PFSK-1 (cell line): ENCODE measurements around the gene DET1.

Source experiments
- FOXP2 ChIP-seq: optimal IDR thresholded peaks from 2 replicates; pipeline ENCODE3; 2011; ENCODE audit warnings: borderline replicate concordance, control low read depth, inconsistent platforms; ENCODE audit not compliant: insufficient read depth; ENCODE audit errors: extremely low read length, extremely low read depth
- POLR2AphosphoS5 ChIP-seq: IDR thresholded peaks from 2 replicates; pipeline ENCODE4 v1.6.1; 2012; ENCODE audit warnings: low read depth, mild to moderate bottlenecking, control low read depth, low read length, moderate library complexity
- REST ChIP-seq, 2 experiments: IDR thresholded peaks; 2 replicates each; pipeline versions ENCODE4 v1.6.1 to v1.8.0; 2011 to 2012; ENCODE audit warnings: low read depth in 2 of 2, low read length in 2 of 2, control low read depth in 1 of 2, inconsistent platforms in 1 of 2, mild to moderate bottlenecking in 1 of 2, moderate library complexity in 1 of 2; ENCODE audit not compliant: insufficient read depth in 1 of 2
- SIN3A ChIP-seq: IDR thresholded peaks from 2 replicates; pipeline ENCODE4 v1.6.1; 2012; ENCODE audit warnings: mild to moderate bottlenecking, low read length, moderate library complexity, borderline replicate concordance; ENCODE audit not compliant: insufficient read depth
- TAF1 ChIP-seq: IDR thresholded peaks from 2 replicates; pipeline ENCODE4 v1.6.1; 2012; ENCODE audit warnings: low read length, control low read depth, borderline replicate concordance; ENCODE audit not compliant: insufficient read depth

GRCh38 chr15:88504445-88504844, 42.0 kb downstream of the DET1 start:
- no peak for TF ChIP-seq SIN3A
- TF ChIP-seq TAF1, result no peak
- TF ChIP-seq POLR2AphosphoS5, result no peak
- no peak for TF ChIP-seq REST (IDR thresholded peaks at IDR 0.05; ENCODE audit: insufficient read depth in 1 of 2, low read depth in 2 of 2, low read length in 2 of 2)
- no peak for TF ChIP-seq FOXP2
